Activated T-helper 17 cell treated with anti-CD3 and anti-CD28 coated beads, Interleukin-2, amount 50 U/mL, for 72 hours (primary cell): ENCODE measurements around the gene TTC23L. TPM values are rescaled to one million over a fixed set of nuclear protein-coding genes. Genes with fewer than 3 reads are reported as not detected.

ENCODE experiments used
- ATAC-seq: fragments of 150-1000 bp; cut with Tn5 transposase; replicated peaks from 2 replicates; pipeline ENCODE4 v1.10.0; 2021; ENCODE audit warnings: mild to moderate bottlenecking, moderate library complexity
- H3K27ac Mint-ChIP-seq: one replicate; pipeline ENCODE4 v1.8.0; 2022; ENCODE audit warnings: mixed read lengths
- H3K27me3 Mint-ChIP-seq: one replicate; pipeline ENCODE4 v1.8.0; 2022; ENCODE audit warnings: mixed read lengths
- H3K36me3 Mint-ChIP-seq: one replicate; pipeline ENCODE4 v1.8.0; 2022; ENCODE audit warnings: low read depth, mild to moderate bottlenecking, mixed read lengths
- H3K4me1 Mint-ChIP-seq: one replicate; pipeline ENCODE4 v1.8.0; 2022; ENCODE audit warnings: mixed read lengths
- H3K4me3 Mint-ChIP-seq: one replicate; pipeline ENCODE4 v1.8.0; 2022; ENCODE audit warnings: mild to moderate bottlenecking, mixed read lengths
- H3K9me3 Mint-ChIP-seq: one replicate; pipeline ENCODE4 v1.8.0; 2022; ENCODE audit warnings: mixed read lengths
- total RNA-seq, 2 donors: library from RNA; stranded (reverse); gene quantifications; one replicate each; pipeline ENCODE4 v1.2.3, GENCODE V29; 2022

Gene TTC23L
- total RNA-seq, 2 donors from 2014 or later, result 0.08 TPM; not detected in 1

GRCh38 chr5:34870382-34870781 is 31.4 kb downstream of the TTC23L start:
- Mint-ChIP-seq H3K4me1 (no peaks in the 10 kb centered on the region), H3K27ac (no peak overlapping the region), H3K36me3 (no peaks in the 10 kb centered on the region), H3K9me3 (peaks cover under 1% of the 10 kb centered on the region), H3K27me3 (peaks cover 12% of the 10 kb centered on the region), H3K4me3 (no peak overlapping the region)
- no peak for ATAC-seq

- Mint-ChIP-seq H3K36me3 (no peaks in the 10 kb centered on the region), H3K9me3 (peaks cover 4% of the 10 kb centered on the region), H3K4me1 (no peaks in the 10 kb centered on the region), H3K27me3 (peaks cover 21% of the 10 kb centered on the region), H3K27ac (no peak overlapping the region), H3K4me3 (no peak overlapping the region)
- no peak for ATAC-seq
Observed at GRCh38 chr5:34876275-34876674, 37.3 kb downstream of the TTC23L start.

GRCh38 chr5:34881246-34881645 is 42.3 kb downstream of the TTC23L start:
- H3K27me3 Mint-ChIP-seq, result peaks cover 11% of the 10 kb centered on the region
- no peaks in the 10 kb centered on the region for H3K36me3 Mint-ChIP-seq
- H3K4me1 Mint-ChIP-seq, result no peaks in the 10 kb centered on the region
- no peaks in the 10 kb centered on the region for H3K9me3 Mint-ChIP-seq
- ATAC-seq, result no peak
- H3K27ac Mint-ChIP-seq, result no peak overlapping the region
- no peak overlapping the region for H3K4me3 Mint-ChIP-seq

- no peaks in the 10 kb centered on the region for H3K4me1 Mint-ChIP-seq
- no peak for ATAC-seq
- H3K36me3 Mint-ChIP-seq, result no peaks in the 10 kb centered on the region
- peaks cover 10% of the 10 kb centered on the region for H3K27me3 Mint-ChIP-seq
- H3K9me3 Mint-ChIP-seq, result no peaks in the 10 kb centered on the region
- H3K4me3 Mint-ChIP-seq, result no peak overlapping the region
- no peak overlapping the region for H3K27ac Mint-ChIP-seq
Observed at GRCh38 chr5:34886392-34887119, 47.6 kb downstream of the TTC23L start.

- Mint-ChIP-seq H3K27me3 (peaks cover 6% of the 10 kb centered on the region), H3K4me3 (no peak overlapping the region), H3K9me3 (no peaks in the 10 kb centered on the region), H3K36me3 (no peaks in the 10 kb centered on the region), H3K4me1 (no peaks in the 10 kb centered on the region), H3K27ac (no peak overlapping the region)
- ATAC-seq, result no peak
Observed at GRCh38 chr5:34889394-34889793, 50.4 kb downstream of the TTC23L start.

- peaks cover 7% of the 10 kb centered on the region for H3K36me3 Mint-ChIP-seq
- H3K4me1 Mint-ChIP-seq, result no peaks in the 10 kb centered on the region
- H3K9me3 Mint-ChIP-seq, result no peaks in the 10 kb centered on the region
- ATAC-seq, result no peak
- H3K27ac Mint-ChIP-seq, result no peak overlapping the region
- H3K4me3 Mint-ChIP-seq, result no peak overlapping the region
- peaks cover 2% of the 10 kb centered on the region for H3K27me3 Mint-ChIP-seq
Observed at GRCh38 chr5:34891981-34892380, 53.0 kb downstream of the TTC23L start.

GRCh38 chr5:34892414-34892813 is 53.5 kb downstream of the TTC23L start:
- no peaks in the 10 kb centered on the region for H3K9me3 Mint-ChIP-seq
- H3K36me3 Mint-ChIP-seq, result peaks cover 7% of the 10 kb centered on the region
- H3K27ac Mint-ChIP-seq, result no peak overlapping the region
- no peaks in the 10 kb centered on the region for H3K4me1 Mint-ChIP-seq
- ATAC-seq, result no peak
- no peaks in the 10 kb centered on the region for H3K27me3 Mint-ChIP-seq
- no peak overlapping the region for H3K4me3 Mint-ChIP-seq

- Mint-ChIP-seq H3K27ac (no peak overlapping the region), H3K27me3 (no peaks in the 10 kb centered on the region), H3K36me3 (peaks cover 7% of the 10 kb centered on the region), H3K4me1 (no peaks in the 10 kb centered on the region), H3K4me3 (no peak overlapping the region), H3K9me3 (no peaks in the 10 kb centered on the region)
- no peak for ATAC-seq
Observed at GRCh38 chr5:34894716-34895115, 55.8 kb downstream of the TTC23L start.

- peak overlapping the region; percentile 21 for H3K27ac Mint-ChIP-seq
- H3K27me3 Mint-ChIP-seq, result no peaks in the 10 kb centered on the region
- peaks cover 7% of the 10 kb centered on the region for H3K36me3 Mint-ChIP-seq
- ATAC-seq, result no peak
- H3K4me1 Mint-ChIP-seq, result no peaks in the 10 kb centered on the region
- no peak overlapping the region for H3K4me3 Mint-ChIP-seq
- no peaks in the 10 kb centered on the region for H3K9me3 Mint-ChIP-seq
Observed at GRCh38 chr5:34895641-34896419, 56.9 kb downstream of the TTC23L start.

- H3K9me3 Mint-ChIP-seq, result no peaks in the 10 kb centered on the region
- no peaks in the 10 kb centered on the region for H3K4me1 Mint-ChIP-seq
- no peaks in the 10 kb centered on the region for H3K27me3 Mint-ChIP-seq
- peaks cover 16% of the 10 kb centered on the region for H3K36me3 Mint-ChIP-seq
- ATAC-seq, result no peak
- H3K27ac Mint-ChIP-seq, result no peak overlapping the region
- no peak overlapping the region for H3K4me3 Mint-ChIP-seq
Observed at GRCh38 chr5:34897646-34898045, 58.7 kb downstream of the TTC23L start.

GRCh38 chr5:34898258-34898895 is 59.4 kb downstream of the TTC23L start:
- Mint-ChIP-seq H3K4me3 (no peak overlapping the region), H3K36me3 (peaks cover 18% of the 10 kb centered on the region), H3K9me3 (no peaks in the 10 kb centered on the region), H3K27ac (no peak overlapping the region), H3K4me1 (no peaks in the 10 kb centered on the region), H3K27me3 (no peaks in the 10 kb centered on the region)
- ATAC-seq, result peak; percentile 67

GRCh38 chr5:34899066-34899465 is 60.1 kb downstream of the TTC23L start:
- H3K27me3 Mint-ChIP-seq, result no peaks in the 10 kb centered on the region
- no peak overlapping the region for H3K4me3 Mint-ChIP-seq
- no peaks in the 10 kb centered on the region for H3K4me1 Mint-ChIP-seq
- H3K36me3 Mint-ChIP-seq, result peaks cover 22% of the 10 kb centered on the region
- H3K27ac Mint-ChIP-seq, result no peak overlapping the region
- no peak for ATAC-seq
- H3K9me3 Mint-ChIP-seq, result no peaks in the 10 kb centered on the region

- peaks cover 32% of the 10 kb centered on the region for H3K36me3 Mint-ChIP-seq
- H3K27ac Mint-ChIP-seq, result no peak overlapping the region
- no peaks in the 10 kb centered on the region for H3K4me1 Mint-ChIP-seq
- H3K9me3 Mint-ChIP-seq, result no peaks in the 10 kb centered on the region
- ATAC-seq, result no peak
- no peaks in the 10 kb centered on the region for H3K27me3 Mint-ChIP-seq
- H3K4me3 Mint-ChIP-seq, result no peak overlapping the region
Observed at GRCh38 chr5:34900652-34901051, 61.7 kb downstream of the TTC23L start.

- H3K9me3 Mint-ChIP-seq, result no peaks in the 10 kb centered on the region
- H3K36me3 Mint-ChIP-seq, result peaks cover 46% of the 10 kb centered on the region
- no peak for ATAC-seq
- H3K27me3 Mint-ChIP-seq, result no peaks in the 10 kb centered on the region
- no peak overlapping the region for H3K27ac Mint-ChIP-seq
- H3K4me3 Mint-ChIP-seq, result no peak overlapping the region
- no peaks in the 10 kb centered on the region for H3K4me1 Mint-ChIP-seq
Observed at GRCh38 chr5:34903260-34903659, 64.3 kb downstream of the TTC23L start.

- no peak for ATAC-seq
- Mint-ChIP-seq H3K27me3 (no peaks in the 10 kb centered on the region), H3K36me3 (peaks cover 69% of the 10 kb centered on the region), H3K4me3 (no peak overlapping the region), H3K4me1 (no peaks in the 10 kb centered on the region), H3K9me3 (no peaks in the 10 kb centered on the region), H3K27ac (no peak overlapping the region)
Observed at GRCh38 chr5:34905564-34905963, 66.6 kb downstream of the TTC23L start.
